B cell (primary cell): ENCODE results near the gene NR1H3. TPM values are rescaled to one million over a fixed set of nuclear protein-coding genes. Genes with fewer than 3 reads are reported as not detected.

Experiments
- ATAC-seq: fragments of 200-7000 bp; cut with Tn5 transposase; one replicate; pipeline ENCODE4 v1.10.0; 2021; ENCODE audit warnings: low read depth, mild to moderate bottlenecking, moderate number of reproducible peaks, moderate library complexity
- CTCF ChIA-PET: fragments of 350-600 bp; sonication (Branson Sonifier 250); formaldehyde crosslinking; loops from one replicate; lab custom pipeline; 2021; ENCODE audit warnings: antibody characterized with exemption, inconsistent platforms; lab: Charles Lee
- POLR2A ChIA-PET: fragments of 350-600 bp; sonication (Branson Sonifier 250); formaldehyde crosslinking; loops from one replicate; lab custom pipeline; 2021; ENCODE audit warnings: antibody characterized with exemption; lab: Charles Lee
- DNase-seq: peaks from one replicate; pipeline ENCODE4 v3.0.0; 2013
- H2AFZ ChIP-seq: 2 replicates; pipeline ENCODE4 v1.6.1; 2012; ENCODE audit warnings: mild to moderate bottlenecking, low read depth, low read length; ENCODE audit not compliant: insufficient read depth, poor library complexity, severe bottlenecking
- H3K27ac ChIP-seq, 2 donors: 1 replicate in 1 of 2; 2 replicates in 1 of 2; pipeline ENCODE4 v1.5.1; 2012 to 2013; ENCODE audit warnings: low read length in 2 of 2, mild to moderate bottlenecking in 2 of 2, moderate library complexity in 1 of 2
- H3K27me3 ChIP-seq, 4 experiments: fragments of 200-600 bp in 1 of 4; sonication (generic) in 1 of 4; replicated peaks in 1 of 4; 1 replicate in 2 of 4; 2 replicates in 2 of 4; pipeline versions ENCODE4 v1.6.1 to v1.7.0; 2013 to 2016; ENCODE audit warnings: low read length in 3 of 4, mild to moderate bottlenecking in 2 of 4, mixed read lengths in 1 of 4, moderate library complexity in 1 of 4; ENCODE audit not compliant: insufficient read depth in 4 of 4, control insufficient read depth in 3 of 4; ENCODE audit errors: control extremely low read depth in 1 of 4
- H3K36me3 ChIP-seq, 2 experiments: replicated peaks in 1 of 2; 1 replicate in 1 of 2; 2 replicates in 1 of 2; pipeline versions ENCODE4 v1.6.1 to v1.7.1; 2013; ENCODE audit warnings: low read length in 1 of 2; ENCODE audit not compliant: insufficient read depth in 2 of 2, control insufficient read depth in 1 of 2; ENCODE audit errors: control extremely low read depth in 1 of 2, extremely low read depth in 1 of 2
- H3K4me1 ChIP-seq, 2 donors: fragments of 200-600 bp in 1 of 2; sonication (generic) in 1 of 2; 1 replicate in 1 of 2; 2 replicates in 1 of 2; pipeline versions ENCODE4 v1.5.1 to v1.6.1; 2013 to 2017; ENCODE audit warnings: low read length in 2 of 2; ENCODE audit not compliant: control insufficient read depth in 2 of 2, insufficient read depth in 2 of 2
- H3K4me2 ChIP-seq: replicated peaks from 2 replicates; pipeline ENCODE3; 2012; ENCODE audit warnings: mild to moderate bottlenecking, low read depth, low read length; ENCODE audit not compliant: poor library complexity, severe bottlenecking
- H3K4me3 ChIP-seq, 5 experiments: fragments of 200-600 bp in 1 of 5; sonication (generic) in 1 of 5; 1 replicate in 3 of 5; 2 replicates in 2 of 5; pipeline versions ENCODE4 v1.5.1 to v1.7.0; 2011 to 2016; ENCODE audit warnings: low read length in 4 of 5, mild to moderate bottlenecking in 4 of 5, low read depth in 2 of 5, control low read depth in 1 of 5, moderate library complexity in 1 of 5; ENCODE audit not compliant: insufficient read depth in 1 of 5; ENCODE audit errors: control extremely low read depth in 1 of 5, extremely low read depth in 1 of 5
- H3K79me2 ChIP-seq: fragments of 200-600 bp; sonication (generic); one replicate; pipeline ENCODE4 v1.6.0; 2016; ENCODE audit warnings: low read length; ENCODE audit not compliant: control insufficient read depth, insufficient read depth
- H3K9ac ChIP-seq: fragments of 200-600 bp; sonication (generic); 2 replicates; pipeline ENCODE4 v1.6.1; 2017; ENCODE audit warnings: mild to moderate bottlenecking, low read length, moderate library complexity
- H3K9me3 ChIP-seq, 3 donors: one replicate each; pipeline versions ENCODE4 v1.6.1 to v1.7.1; 2013; ENCODE audit warnings: low read length in 2 of 3; ENCODE audit not compliant: control insufficient read depth in 2 of 3, insufficient read depth in 1 of 3; ENCODE audit errors: control extremely low read depth in 1 of 3
- H4K20me1 ChIP-seq: 2 replicates; pipeline ENCODE4 v1.6.0; 2012; ENCODE audit warnings: mild to moderate bottlenecking, low read length; ENCODE audit not compliant: insufficient read depth, control insufficient read depth, poor library complexity, severe bottlenecking
- H3K27ac Mint-ChIP-seq: one replicate; pipeline ENCODE4 v1.8.0; 2021; ENCODE audit warnings: mixed read lengths
- H3K27me3 Mint-ChIP-seq: one replicate; pipeline ENCODE4 v1.8.0; 2021; ENCODE audit warnings: mixed read lengths
- H3K4me1 Mint-ChIP-seq: one replicate; pipeline ENCODE4 v1.8.0; 2021; ENCODE audit warnings: mixed read lengths
- H3K4me3 Mint-ChIP-seq: one replicate; pipeline ENCODE4 v1.8.0; 2021; ENCODE audit warnings: mixed read lengths
- H3K9me3 Mint-ChIP-seq: one replicate; pipeline ENCODE4 v1.8.0; 2022; ENCODE audit warnings: mixed read lengths; ENCODE audit not compliant: insufficient read depth
- CTCF ChIP-seq: fragments of 200-600 bp; IDR thresholded peaks from one replicate; pipeline ENCODE4 v1.8.0; 2022; ENCODE audit warnings: antibody characterized with exemption, mild to moderate bottlenecking
- EZH2 ChIP-seq: IDR thresholded peaks from 2 replicates; pipeline ENCODE4 v1.6.1; 2012; ENCODE audit warnings: borderline replicate concordance, low read depth, mild to moderate bottlenecking, moderate library complexity, low read length; ENCODE audit not compliant: insufficient read depth, poor library complexity, severe bottlenecking
- WGBS: methylation state at CpG from one replicate; pipeline ENCODE4 v1.1.5; 2013; ENCODE audit warnings: missing lambda C conversion rate; ENCODE audit not compliant: insufficient coverage; 5-methylcytosine and 5-hydroxymethylcytosine counted together
- intact Hi-C: fragments of 100-400 bp; cut with micrococcal nuclease; formaldehyde crosslinking; loops from one replicate; pipeline ENCODE4 v1.10.0; 2022
- polyA plus RNA-seq: library from polyadenylated mRNA; depleted of rRNA; stranded (reverse); fragments of >200 nt; gene quantifications from 2 replicates; pipeline ENCODE4 v1.2.3, GENCODE V29; 2012
- total RNA-seq, 2 donors: library from RNA; stranded (reverse); fragments of 120-200 nt in 1 of 2; gene quantifications; 1 replicate in 1 of 2; 2 replicates in 1 of 2; pipeline versions ENCODE4 v1.2.3 to v1.2.4, GENCODE V29; 2013 to 2022

The NR1H3 gene
- total and polyA plus RNA-seq, 2 donors (not counting 1 experiment from before 2014, with no cell fraction given), result 8.4 to 9.6 TPM

- CTCF ChIA-PET, result interaction anchor here (0.6 to 2.4 kb wide), 18 partner anchors 9 to 312 kb away, joined by 3 to 15 read pairs (median 5); partner anchors contain the start of genes CSTPP1, DDB2, NR1H3 and SLC39A13
- H2AFZ ChIP-seq, result peak within 1 kb of the TSS; percentile 98
- DNase-seq (peak; percentile 94), ATAC-seq (peak; percentile 94)
- H3K79me2 ChIP-seq, result peaks cover 33% of the 10 kb centered on the region
- POLR2A ChIA-PET, result interaction anchor here (0.5 to 3.9 kb wide), 13 partner anchors 10 to 519 kb away, joined by 3 to 29 read pairs (median 3); partner anchors contain the start of genes DDB2, MADD, PSMC3 and SPI1
- peak within 1 kb of the TSS; percentile 56 to 79 for H3K27ac ChIP-seq
- no peaks in the 10 kb centered on the region for H3K27me3 ChIP-seq
- Mint-ChIP-seq H3K27me3 (no peaks in the 10 kb centered on the region), H3K9me3 (no peaks in the 10 kb centered on the region), H3K27ac (peak within 1 kb of the TSS; percentile 99), H3K4me1 (peaks cover 24% of the 10 kb centered on the region), H3K4me3 (peak within 1 kb of the TSS; percentile 99)
- H3K4me1 ChIP-seq, result peaks cover 13 to 22% of the 10 kb centered on the region in 2 donors
- peak within 1 kb of the TSS; percentile 65 to 99 (median 90) for H3K4me3 ChIP-seq
- peaks cover 0 to 19% of the 10 kb centered on the region in 2 experiments for H3K36me3 ChIP-seq
- H3K4me2 ChIP-seq, result peak within 1 kb of the TSS; percentile 92
- H3K9ac ChIP-seq, result peak within 1 kb of the TSS; percentile 94
- no peaks in the 10 kb centered on the region for H3K9me3 ChIP-seq
- no peak for TF ChIP-seq CTCF
- no peak for TF ChIP-seq EZH2
- intact Hi-C loops, result loop anchor here (1.0 to 2.0 kb wide), 8 partner anchors 20 to 330 kb away; partner anchors contain the start of genes NDUFS3, PACSIN3, PSMC3 and SLC39A13
- under 1% methylated on average over 45 of the region's 45 CpGs for WGBS
- H4K20me1 ChIP-seq, result no peaks in the 10 kb centered on the region
Measured at GRCh38 chr11:47248664-47249377, 9.0 kb upstream of the NR1H3 start, which contains the start of gene ACP2. Gene ACP2 (minus strand): TSS chr11:47248814. CDS start chr11:47248789, 25 bp downstream.
